ENCODE results near the gene RABGAP1L. TPM values are rescaled to one million over a fixed set of nuclear protein-coding genes. Genes with fewer than 3 reads are reported as not detected.

The RABGAP1L gene
- total RNA-seq, 4 donors from 2014 or later = 39.3 to 101 (median 63.7) TPM

DNA sequence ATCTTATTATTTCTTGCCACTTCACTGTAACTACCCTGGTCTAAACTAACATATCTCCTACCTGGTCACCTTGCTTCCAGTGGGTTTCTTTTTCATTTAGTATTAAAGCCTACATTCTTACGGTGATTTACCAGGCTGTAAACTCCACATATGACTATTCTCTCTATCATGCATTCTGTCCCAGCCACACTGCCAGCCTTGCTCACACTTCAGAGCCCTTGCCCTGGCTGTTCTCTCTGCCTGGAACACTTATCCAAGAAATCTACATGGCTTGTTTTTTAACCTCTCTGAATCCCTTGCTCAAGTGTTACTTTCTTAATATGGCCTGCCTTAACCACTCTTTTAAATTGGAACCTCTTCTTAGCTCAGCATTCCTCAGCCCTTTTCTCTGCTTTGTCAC is 501.2 kb downstream of the RABGAP1L start:
- Histone ChIP-seq H3K36me3 (no peaks in the 10 kb centered on the region), H3K4me1 (no peaks in the 10 kb centered on the region), H3K27ac (replicated peaks in 1 of 4) (no peak overlapping the region), H3K4me3 (no peak overlapping the region), H3K27me3 (no peaks in the 10 kb centered on the region), H3K9me3 (no peaks in the 10 kb centered on the region)
- 92% methylated on average over 1 of the region's 1 CpG for WGBS
- intact Hi-C loops (cut with DNase I) = no loop called here
- no peak for DNase-seq (ENCODE audit: extremely low spot score)
- TF ChIP-seq EP300 (IDR thresholded peaks at IDR 0.05) = no peak
- no peak for TF ChIP-seq POLR2A (IDR thresholded peaks at IDR 0.05; ENCODE audit: low read depth)
- TF ChIP-seq, protein P1, sequence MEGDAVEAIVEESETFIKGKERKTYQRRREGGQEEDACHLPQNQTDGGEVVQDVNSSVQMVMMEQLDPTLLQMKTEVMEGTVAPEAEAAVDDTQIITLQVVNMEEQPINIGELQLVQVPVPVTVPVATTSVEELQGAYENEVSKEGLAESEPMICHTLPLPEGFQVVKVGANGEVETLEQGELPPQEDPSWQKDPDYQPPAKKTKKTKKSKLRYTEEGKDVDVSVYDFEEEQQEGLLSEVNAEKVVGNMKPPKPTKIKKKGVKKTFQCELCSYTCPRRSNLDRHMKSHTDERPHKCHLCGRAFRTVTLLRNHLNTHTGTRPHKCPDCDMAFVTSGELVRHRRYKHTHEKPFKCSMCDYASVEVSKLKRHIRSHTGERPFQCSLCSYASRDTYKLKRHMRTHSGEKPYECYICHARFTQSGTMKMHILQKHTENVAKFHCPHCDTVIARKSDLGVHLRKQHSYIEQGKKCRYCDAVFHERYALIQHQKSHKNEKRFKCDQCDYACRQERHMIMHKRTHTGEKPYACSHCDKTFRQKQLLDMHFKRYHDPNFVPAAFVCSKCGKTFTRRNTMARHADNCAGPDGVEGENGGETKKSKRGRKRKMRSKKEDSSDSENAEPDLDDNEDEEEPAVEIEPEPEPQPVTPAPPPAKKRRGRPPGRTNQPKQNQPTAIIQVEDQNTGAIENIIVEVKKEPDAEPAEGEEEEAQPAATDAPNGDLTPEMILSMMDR (IDR thresholded peaks at IDR 0.05) = no peak
- no peak for TF ChIP-seq POLR2AphosphoS5 (IDR thresholded peaks at IDR 0.05)

DNA sequence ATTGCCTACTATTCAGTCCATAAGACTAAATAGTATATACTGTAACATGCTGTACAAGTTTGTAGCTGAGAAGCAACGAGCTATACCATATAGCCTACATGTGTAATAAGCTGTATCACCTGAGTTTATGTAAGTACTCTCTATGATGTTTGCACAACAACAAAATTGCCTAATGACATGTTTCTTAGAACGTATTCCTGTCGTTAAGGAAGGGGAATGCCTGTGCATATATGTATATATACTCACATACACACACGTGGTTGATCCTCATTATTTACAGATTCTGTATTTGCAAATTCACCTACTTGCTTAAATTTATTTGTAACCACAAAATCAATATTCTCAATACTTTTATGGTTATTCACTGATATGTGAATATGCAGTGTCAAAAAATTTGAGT is 504.0 kb downstream of the RABGAP1L start:
- no peaks in the 10 kb centered on the region for H3K9me3 ChIP-seq
- intact Hi-C loops (cut with DNase I) = no loop called here
- no peak overlapping the region for H3K27ac ChIP-seq (replicated peaks in 1 of 4)
- H3K4me1 ChIP-seq = no peaks in the 10 kb centered on the region
- TF ChIP-seq, protein P1 (IDR thresholded peaks at IDR 0.05) = no peak
- TF ChIP-seq POLR2A (IDR thresholded peaks at IDR 0.05; ENCODE audit: low read depth) (no peak), EP300 (IDR thresholded peaks at IDR 0.05) (no peak), POLR2AphosphoS5 (IDR thresholded peaks at IDR 0.05) (no peak)
- WGBS = 93% methylated on average over 4 of the region's 4 CpGs
- no peak overlapping the region for H3K4me3 ChIP-seq
- DNase-seq (ENCODE audit: extremely low spot score) = no peak
- no peaks in the 10 kb centered on the region for H3K27me3 ChIP-seq
- no peaks in the 10 kb centered on the region for H3K36me3 ChIP-seq

DNA sequence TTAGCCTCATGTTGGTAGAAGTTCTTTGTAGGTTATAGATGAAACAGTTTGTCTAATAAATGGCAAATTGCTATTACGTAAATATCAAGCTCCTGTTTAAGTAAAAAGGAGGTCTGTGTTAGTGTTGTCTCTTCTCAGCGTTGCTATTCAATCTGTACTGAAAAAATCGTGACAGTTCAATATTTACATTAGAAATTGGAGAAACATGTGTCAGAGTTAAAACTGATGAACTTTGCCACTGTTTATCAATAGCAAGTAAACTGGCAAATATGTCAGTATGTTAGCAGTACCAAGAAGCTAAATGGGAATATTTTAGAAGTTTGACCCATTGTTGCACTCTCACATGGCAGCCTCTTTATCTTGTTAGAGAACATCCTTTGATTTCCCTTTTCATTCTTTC is 506.9 kb downstream of the RABGAP1L start:
- no peaks in the 10 kb centered on the region for H3K4me1 ChIP-seq
- peaks cover 0 to 21% (median 14%) of the 10 kb centered on the region in 4 donors for H3K9me3 ChIP-seq
- WGBS = 76% methylated on average over 3 of the region's 3 CpGs
- no peak for TF ChIP-seq POLR2A (IDR thresholded peaks at IDR 0.05; ENCODE audit: low read depth)
- TF ChIP-seq, protein P1 (IDR thresholded peaks at IDR 0.05) = no peak
- TF ChIP-seq POLR2AphosphoS5 (IDR thresholded peaks at IDR 0.05) = no peak
- TF ChIP-seq EP300 (IDR thresholded peaks at IDR 0.05) = no peak
- no peak overlapping the region for H3K27ac ChIP-seq (replicated peaks in 1 of 4)
- intact Hi-C loops (cut with DNase I) = no loop called here
- DNase-seq (ENCODE audit: extremely low spot score) = no peak
- H3K4me3 ChIP-seq = no peak overlapping the region
- no peaks in the 10 kb centered on the region for H3K36me3 ChIP-seq
- no peaks in the 10 kb centered on the region for H3K27me3 ChIP-seq

DNA sequence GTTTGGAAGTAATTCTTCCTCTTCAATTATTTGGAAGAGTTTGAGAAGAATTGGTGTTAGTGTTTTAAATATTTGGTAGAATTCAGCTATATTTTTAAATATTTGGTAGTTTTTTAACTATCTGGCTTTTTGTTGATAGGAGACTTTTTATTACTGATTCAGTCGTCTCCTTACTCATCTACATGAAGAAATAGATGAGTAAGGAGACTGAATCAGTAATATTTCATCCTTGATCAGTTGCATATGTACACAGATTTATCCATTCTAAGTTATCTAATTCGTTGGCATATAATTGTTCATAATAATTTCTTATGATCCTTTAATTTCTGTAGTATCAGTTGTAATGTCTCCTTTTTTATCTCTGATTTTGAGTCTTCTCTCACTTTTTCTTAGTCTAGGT is 512.5 kb downstream of the RABGAP1L start:
- no peak for TF ChIP-seq POLR2A (IDR thresholded peaks at IDR 0.05; ENCODE audit: low read depth)
- H3K27ac ChIP-seq (replicated peaks in 1 of 4) = no peak overlapping the region
- intact Hi-C loops (cut with DNase I) = no loop called here
- WGBS = 88% methylated on average over 2 of the region's 2 CpGs
- H3K4me3 ChIP-seq = no peak overlapping the region
- H3K27me3 ChIP-seq = no peaks in the 10 kb centered on the region
- DNase-seq (ENCODE audit: extremely low spot score) = no peak
- H3K9me3 ChIP-seq = peaks cover 0 to 21% (median 14%) of the 10 kb centered on the region in 4 donors
- H3K4me1 ChIP-seq = no peaks in the 10 kb centered on the region
- no peaks in the 10 kb centered on the region for H3K36me3 ChIP-seq

DNA sequence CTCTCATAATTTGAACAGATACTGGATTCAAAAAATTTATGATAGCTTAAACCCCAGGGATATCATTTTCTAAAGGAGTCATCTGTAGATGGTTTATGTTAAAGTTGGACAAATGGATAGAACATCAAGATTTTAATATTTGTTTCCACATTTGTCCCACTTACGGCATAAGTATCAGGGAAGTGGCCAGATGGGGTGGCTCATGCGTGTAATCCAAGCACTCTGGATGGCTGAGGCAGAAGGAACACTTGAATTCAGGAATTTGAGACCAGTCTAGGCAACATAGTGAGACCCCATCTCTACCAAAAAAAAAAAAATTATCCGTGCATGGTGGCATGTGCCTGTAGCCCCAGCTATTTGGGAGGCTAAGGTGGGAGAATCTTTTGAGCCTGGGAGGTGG is 517.5 kb downstream of the RABGAP1L start:
- DNase-seq (ENCODE audit: extremely low spot score) = no peak
- intact Hi-C loops (cut with DNase I) = no loop called here

More for the DNA sequence above, 517.5 kb downstream of the RABGAP1L start:
- H3K4me3 ChIP-seq = no peak overlapping the region
- no peaks in the 10 kb centered on the region for H3K27me3 ChIP-seq
- H3K4me1 ChIP-seq = peaks cover 0 to 1% (median 0%) of the 10 kb centered on the region in 4 donors
- no peaks in the 10 kb centered on the region for H3K36me3 ChIP-seq
- WGBS = 100% methylated on average over 3 of the region's 3 CpGs
- TF ChIP-seq POLR2A (IDR thresholded peaks at IDR 0.05; ENCODE audit: low read depth) = no peak
- TF ChIP-seq EP300 (IDR thresholded peaks at IDR 0.05) = no peak
- no peak for TF ChIP-seq POLR2AphosphoS5 (IDR thresholded peaks at IDR 0.05)
- TF ChIP-seq, protein P1 (IDR thresholded peaks at IDR 0.05) = no peak
- no peak overlapping the region for H3K27ac ChIP-seq (replicated peaks in 1 of 4)
- no peaks in the 10 kb centered on the region for H3K9me3 ChIP-seq
